GM18870 (cell line): ENCODE measurements around the gene KDM4B.
"Not testable (repeated sequence)": the region's sequence is repeated elsewhere in the genome, so short reads cannot be mapped to it uniquely, and the experiment has no call there.

Experiments
- ATAC-seq: cut with Tn5 transposase; IDR thresholded peaks from one replicate; pipeline ENCODE4 v1.9.1; 2021; ENCODE audit warnings: moderate library complexity; ENCODE audit not compliant: unreplicated experiment

KDM4B gene

GRCh38 chr19:4967738-4968461 is 1.0 kb upstream of the KDM4B start:
- ATAC-seq: no peak

DNA sequence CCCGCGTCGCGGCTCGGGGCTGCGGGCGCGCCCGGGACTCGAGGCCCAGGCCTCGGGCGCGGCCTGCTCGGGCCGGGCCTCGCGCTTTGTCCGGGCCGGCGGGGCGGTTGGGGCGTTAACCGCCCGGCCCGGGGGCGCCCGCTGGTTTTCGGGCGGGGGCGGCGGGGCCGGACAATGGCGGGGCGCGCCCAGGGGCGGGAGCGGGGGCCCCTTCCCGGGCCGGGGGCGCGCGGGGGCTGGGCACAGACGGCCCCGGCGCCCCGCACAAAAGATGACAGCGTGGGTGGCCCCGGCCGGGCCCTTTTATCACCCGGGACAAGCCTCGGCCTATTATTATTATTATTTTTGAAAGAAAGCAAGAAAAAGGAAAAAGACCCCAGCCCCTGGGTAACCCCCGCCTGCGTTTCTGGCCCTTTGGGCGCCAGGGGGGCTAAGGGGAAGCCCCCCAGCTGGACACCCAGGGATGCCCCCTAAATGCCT is 419 bp downstream of the KDM4B start:
- ATAC-seq: no peak

DNA sequence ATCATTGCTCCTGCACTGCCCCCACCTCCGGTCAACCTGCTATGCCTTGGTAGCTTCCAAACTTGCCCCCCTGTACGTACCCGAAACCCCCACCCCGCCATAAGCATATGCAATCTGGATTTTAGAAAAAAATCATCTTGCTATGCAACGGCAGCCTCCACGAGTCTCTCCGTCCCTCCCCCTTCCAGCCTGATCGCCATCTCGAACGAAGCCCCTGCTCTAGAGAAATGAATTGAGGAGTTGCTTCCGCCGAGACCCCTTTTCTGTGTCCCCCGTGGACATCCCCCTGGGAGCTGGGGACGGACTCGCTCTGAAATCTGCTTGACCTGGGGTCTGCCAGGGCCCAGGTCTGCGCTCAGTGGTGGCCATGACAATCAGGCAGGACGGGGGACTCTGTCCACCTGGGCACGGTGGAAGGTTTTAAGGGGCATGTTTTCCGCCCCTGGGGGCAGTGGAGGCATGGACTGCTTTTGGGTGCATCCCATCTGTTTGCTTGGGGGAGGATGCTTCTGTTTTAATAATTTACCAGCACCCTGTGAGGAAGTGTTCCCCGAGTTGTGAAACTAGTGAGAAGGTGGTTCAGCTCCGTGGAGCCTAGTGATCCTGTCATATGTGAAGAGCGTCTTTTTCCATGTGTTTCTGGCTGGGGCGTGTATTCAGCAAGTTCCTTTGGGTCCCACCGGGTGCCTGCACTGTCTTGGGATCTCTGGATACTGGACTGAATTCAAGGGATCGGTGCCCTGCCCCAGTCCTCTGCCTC is 1.0 kb downstream of the KDM4B start:
- no peak for ATAC-seq

DNA sequence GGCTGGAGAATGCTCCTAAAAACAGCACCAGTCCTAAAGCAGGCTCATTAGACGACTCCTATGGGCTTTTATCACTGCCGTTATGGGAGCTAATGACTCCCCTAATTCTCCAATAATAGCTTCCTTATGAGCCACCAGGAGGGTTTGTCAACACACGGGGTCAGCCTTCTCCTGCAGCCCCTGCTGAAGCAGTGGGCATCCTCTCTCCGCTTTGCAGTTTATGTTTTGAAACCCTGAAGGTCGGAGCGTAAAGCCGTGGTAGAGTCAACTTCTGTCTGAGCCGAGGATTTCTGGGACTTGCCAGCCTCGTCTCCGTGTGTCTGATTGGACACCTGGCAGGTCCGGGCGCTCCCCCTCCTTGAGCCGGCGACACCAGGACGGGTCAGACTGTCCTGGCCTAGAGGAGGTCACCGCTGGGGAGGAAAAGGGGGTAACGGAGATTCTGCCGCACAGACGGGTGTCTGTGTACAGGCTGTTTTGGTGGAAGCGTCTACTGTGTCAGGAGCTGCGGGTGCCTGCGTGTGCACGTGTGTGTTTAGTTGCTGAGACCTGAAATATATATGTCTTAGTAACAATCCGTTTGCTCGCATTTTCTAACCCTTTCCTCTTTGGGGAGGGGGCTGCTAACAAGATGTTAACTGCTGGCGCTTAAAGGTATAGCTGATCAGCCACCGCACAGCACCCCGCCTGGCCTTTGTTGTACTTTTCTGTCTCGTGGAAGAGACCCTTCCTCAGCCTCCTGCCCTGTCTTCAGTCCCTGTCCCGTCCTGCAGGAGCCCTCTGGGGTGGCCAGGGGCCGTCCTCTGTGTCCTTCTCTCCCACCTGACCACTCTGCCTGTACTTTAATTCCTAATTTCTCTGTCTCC is 1.9 kb downstream of the KDM4B start:
- ATAC-seq: no peak

GRCh38 chr19:4971424-4971793 is 2.5 kb downstream of the KDM4B start:
- no peak for ATAC-seq

DNA sequence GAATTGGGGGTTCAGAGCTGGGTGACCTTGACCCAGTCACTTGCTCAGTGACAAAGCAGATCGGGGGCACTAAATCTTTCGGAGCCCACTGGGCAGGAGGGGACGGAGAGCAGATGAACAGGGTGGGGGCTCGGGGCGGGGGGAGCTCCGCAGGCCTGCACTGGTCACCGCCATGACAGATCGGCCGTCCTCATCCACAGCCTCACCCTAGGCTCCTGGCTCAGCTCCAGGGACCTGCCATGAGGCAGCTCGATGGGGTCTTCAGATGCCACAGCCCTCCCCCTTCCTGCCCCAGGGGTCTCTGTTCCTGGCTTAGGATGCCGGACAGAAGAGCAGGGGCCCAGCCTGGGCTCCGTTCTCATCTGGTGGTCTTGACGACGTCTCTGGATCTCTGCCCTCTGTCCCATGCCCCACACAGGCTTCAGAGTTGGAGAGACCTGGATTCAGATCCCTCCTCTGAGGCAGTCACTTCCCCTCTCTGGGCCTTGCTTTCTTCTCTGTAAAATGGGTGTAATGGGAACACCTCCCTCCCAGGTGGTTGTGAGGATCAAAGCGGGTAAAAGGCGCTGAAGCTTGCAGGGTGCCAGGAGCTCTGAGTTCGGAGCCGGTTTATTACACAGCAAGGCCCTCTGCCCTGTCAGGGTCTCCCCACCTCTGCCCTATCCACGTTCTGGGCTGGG is 3.0 kb downstream of the KDM4B start:
- ATAC-seq: no peak

DNA sequence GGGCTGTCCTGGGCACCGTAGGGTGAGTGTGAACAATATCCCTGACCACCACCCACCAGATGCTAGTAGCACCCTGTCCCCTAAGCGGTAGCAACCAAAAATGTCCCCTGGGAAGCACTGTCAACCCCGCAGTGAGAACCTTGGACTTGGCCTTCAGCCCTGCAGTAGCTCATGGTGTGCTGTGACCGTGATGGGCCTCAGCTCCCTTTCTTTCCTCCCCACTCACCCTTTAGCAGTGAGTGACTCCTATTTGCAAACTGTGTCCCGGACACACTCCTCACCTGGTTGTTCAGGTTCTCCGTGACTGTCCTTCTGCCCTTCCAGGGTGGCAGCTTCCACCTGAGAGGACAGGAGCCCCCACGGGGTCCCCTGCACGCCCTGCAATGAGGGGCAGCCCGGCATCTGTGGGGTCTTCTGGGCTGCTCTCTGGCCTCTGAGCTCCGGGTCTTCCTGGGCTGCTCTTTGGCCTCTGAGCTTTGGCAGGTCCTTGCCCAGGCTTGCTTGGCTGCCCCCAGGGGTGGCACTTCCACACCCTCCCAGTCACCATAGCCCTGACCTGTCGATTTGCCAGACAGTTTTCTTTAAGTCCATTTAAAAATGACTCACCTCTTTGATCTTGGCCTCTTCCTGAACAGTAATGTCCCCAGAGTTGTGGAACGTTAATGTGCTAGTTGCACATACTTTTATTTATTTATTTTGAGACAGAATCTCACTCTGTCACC is 3.8 kb downstream of the KDM4B start:
- no peak for ATAC-seq

GRCh38 chr19:4974880-4975469 is 6.1 kb downstream of the KDM4B start:
- no peak for ATAC-seq

DNA sequence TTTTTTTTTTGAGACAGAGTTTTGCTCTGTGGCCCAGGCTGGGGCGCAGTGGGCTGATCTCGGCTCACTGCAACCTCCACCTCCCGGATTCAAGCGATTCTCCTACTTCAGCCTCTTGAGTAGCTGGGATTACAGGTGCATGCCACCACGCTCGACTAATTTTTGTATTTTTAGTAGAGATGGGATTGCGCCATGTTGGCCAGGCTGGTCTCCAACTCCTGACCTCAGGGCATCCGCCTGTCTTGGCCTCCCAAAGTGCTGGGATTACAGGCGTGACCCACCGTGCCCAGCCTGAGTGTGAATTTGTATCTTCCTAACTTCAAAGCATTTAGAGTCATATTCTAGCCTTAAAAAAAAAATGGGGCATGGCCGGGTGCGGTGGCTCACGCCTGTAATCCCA is 6.7 kb downstream of the KDM4B start:
- ATAC-seq: not testable (repeated sequence)

DNA sequence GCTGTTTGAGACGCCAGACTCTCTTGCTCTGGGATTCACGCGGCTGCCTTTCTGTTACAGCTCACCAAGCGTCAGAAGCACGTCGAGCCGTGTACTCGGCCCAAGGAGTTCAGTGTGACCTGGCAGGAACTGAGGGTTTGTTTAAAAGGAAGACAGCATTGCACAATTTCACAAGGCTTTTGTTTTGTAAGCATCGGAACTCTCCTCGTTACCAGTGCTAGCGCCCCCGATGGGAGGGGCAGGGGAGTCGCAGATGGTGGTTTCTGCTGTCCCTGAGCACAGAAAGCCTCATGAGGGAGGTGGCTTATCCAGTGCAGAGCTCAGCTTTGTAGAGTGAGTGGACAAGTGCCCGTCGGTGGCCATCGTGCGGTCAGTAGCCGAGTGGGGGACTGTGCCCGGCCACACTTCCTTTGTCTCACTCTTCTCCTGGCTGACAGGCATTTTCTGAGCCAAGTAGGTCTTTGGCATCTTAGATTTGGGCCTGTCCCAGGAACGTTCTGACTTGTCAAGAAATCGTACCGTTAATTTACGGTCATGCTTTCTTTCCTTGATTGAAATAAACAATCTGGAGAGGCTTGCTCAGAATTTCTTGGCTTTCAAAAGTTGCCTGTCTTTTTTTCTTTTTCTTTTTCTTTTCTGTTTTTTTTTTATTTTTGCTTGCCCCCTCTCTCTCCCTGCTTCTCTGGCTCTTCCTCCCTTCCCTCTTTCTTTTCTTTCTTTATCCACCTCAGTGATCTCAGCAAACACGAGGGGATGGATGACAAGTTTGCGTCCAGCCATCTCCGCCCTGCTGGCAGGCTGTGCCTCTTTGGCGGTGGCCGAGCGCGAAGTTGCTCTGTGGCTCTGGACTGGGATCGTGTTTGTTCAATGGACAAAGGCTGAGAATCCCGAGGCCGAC is 7.7 kb downstream of the KDM4B start:
- no peak for ATAC-seq

DNA sequence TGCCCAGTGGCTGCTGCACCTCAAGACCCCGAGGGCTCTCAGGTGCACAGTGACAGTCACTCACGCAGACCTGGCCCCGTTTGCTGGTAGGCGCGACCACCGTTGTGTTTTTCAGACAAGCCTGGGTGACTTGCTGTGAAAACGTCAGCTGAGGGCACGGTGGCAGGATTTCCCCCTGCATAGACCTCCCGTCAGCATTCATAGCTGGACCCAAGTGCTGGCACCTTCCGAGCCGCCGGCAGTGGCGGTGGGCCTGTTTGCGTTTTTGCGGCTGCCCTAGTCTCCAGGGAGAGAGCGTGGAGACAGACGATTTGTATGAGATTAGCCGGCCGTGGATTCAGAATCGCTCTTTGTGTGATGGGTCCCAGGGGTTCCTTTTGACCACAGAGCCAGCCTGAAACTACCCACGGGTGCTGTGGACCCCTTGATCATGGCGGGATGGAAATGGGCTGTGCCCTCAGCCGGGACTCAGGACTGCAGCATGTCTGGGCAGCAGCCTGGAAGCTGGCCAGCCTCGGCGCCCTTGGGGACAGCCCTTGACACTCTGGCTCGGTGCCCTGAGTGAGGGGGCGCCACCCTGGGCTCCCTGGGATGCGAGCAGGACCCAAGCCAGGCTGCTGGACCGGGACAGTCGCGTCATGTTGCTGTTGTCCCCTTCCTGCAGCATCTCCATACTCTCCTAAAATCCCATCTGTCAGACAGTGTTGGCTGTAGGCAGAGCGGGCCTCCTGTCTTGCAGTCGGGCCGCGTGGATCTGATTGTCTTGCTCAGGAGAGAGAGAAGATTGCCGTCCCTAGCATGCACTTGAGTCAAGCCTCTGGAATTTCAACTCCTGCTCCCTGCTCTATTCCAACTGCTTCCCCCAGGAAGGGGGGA is 8.6 kb downstream of the KDM4B start:
- no peak for ATAC-seq

- ATAC-seq: no peak
Measured at GRCh38 chr19:4979211-4979807, 10.4 kb downstream of the KDM4B start.

DNA sequence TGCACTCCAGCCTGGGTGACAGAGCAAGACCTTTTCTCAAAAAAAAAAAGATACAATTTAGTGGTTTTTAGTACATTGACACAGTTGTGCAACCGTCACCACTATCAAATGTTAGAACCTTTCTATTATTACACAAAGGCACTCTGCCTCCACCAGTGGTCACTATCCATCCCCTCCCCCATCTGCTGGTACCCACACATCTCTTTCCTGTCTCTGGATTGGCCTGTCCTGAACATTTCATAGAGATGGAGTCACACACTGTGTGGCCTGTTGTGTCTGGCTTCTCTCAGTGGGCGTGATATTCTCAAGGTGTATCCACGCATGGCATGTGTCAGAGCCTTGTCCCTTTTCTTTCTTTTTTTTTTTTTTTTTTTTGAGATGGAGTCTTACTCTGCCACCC is 11.2 kb downstream of the KDM4B start:
- ATAC-seq: no peak

GRCh38 chr19:4980838-4981680 is 12.1 kb downstream of the KDM4B start:
- no peak for ATAC-seq

GRCh38 chr19:4981681-4981958 is 12.7 kb downstream of the KDM4B start:
- ATAC-seq: no peak

- no peak for ATAC-seq
Measured at GRCh38 chr19:4983346-4984105, 14.6 kb downstream of the KDM4B start.
